WERI-Rb-1 (cell line): Measurements from ENCODE around the gene MRGPRD.

ENCODE experiments used
- DNase-seq: peaks from one replicate; pipeline ENCODE4 v3.0.0-alpha.2; 2020
- H3K27ac ChIP-seq: fragments of 250-450 bp; sonication (Bioruptor Pico); 2 replicates; pipeline ENCODE4 v1.5.1; 2020; ENCODE audit warnings: mild to moderate bottlenecking, moderate library complexity
- H3K27me3 ChIP-seq: fragments of 250-450 bp; sonication (Bioruptor Pico); 2 replicates; pipeline ENCODE4 v1.5.1; 2021; ENCODE audit warnings: mild to moderate bottlenecking, low read depth, moderate library complexity; ENCODE audit not compliant: insufficient read depth, severe bottlenecking
- H3K36me3 ChIP-seq: fragments of 250-450 bp; sonication (Bioruptor Pico); 2 replicates; pipeline ENCODE4 v1.5.1; 2020; ENCODE audit warnings: mild to moderate bottlenecking, moderate library complexity
- H3K4me3 ChIP-seq: 2 replicates; pipeline ENCODE4 v1.5.1; 2011; ENCODE audit warnings: low read depth, mild to moderate bottlenecking, control low read depth, low read length
- H3K9me3 ChIP-seq: fragments of 250-450 bp; sonication (Bioruptor Pico); 2 replicates; pipeline ENCODE4 v1.5.1; 2021; ENCODE audit warnings: mild to moderate bottlenecking, moderate library complexity; ENCODE audit not compliant: severe bottlenecking
- TF ChIP-seq, protein P1 (sequence below): IDR thresholded peaks from 2 replicates; pipeline ENCODE4 v1.5.1; 2011; ENCODE audit warnings: low read depth, mild to moderate bottlenecking, control low read depth, inconsistent platforms, low read length

MRGPRD gene

DNA sequence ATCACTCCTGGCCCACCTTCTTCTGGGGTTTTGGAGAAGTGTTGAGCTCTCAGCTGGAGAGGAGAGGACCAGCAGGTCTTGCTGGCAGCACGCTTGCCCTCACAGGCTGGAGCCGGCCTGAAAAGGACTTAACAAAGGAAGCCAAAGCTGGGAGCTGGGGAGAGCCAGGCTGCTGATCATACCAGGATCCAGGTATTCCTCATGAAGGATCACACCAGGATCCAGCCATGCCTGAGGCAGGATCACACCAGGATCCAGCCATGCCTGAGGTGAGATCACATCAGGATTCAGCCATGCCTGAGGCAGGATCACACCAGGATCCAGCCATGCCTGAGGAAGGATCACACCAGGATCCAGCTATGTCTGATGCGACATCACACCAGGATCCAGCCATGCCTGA is 17.0 kb downstream of the MRGPRD start:
- TF ChIP-seq, protein P1, sequence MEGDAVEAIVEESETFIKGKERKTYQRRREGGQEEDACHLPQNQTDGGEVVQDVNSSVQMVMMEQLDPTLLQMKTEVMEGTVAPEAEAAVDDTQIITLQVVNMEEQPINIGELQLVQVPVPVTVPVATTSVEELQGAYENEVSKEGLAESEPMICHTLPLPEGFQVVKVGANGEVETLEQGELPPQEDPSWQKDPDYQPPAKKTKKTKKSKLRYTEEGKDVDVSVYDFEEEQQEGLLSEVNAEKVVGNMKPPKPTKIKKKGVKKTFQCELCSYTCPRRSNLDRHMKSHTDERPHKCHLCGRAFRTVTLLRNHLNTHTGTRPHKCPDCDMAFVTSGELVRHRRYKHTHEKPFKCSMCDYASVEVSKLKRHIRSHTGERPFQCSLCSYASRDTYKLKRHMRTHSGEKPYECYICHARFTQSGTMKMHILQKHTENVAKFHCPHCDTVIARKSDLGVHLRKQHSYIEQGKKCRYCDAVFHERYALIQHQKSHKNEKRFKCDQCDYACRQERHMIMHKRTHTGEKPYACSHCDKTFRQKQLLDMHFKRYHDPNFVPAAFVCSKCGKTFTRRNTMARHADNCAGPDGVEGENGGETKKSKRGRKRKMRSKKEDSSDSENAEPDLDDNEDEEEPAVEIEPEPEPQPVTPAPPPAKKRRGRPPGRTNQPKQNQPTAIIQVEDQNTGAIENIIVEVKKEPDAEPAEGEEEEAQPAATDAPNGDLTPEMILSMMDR = no peak
- no peak for DNase-seq
- Histone ChIP-seq H3K36me3 (no peaks in the 10 kb centered on the region), H3K27ac (no peak overlapping the region), H3K9me3 (no peaks in the 10 kb centered on the region), H3K27me3 (no peaks in the 10 kb centered on the region), H3K4me3 (no peak overlapping the region)

DNA sequence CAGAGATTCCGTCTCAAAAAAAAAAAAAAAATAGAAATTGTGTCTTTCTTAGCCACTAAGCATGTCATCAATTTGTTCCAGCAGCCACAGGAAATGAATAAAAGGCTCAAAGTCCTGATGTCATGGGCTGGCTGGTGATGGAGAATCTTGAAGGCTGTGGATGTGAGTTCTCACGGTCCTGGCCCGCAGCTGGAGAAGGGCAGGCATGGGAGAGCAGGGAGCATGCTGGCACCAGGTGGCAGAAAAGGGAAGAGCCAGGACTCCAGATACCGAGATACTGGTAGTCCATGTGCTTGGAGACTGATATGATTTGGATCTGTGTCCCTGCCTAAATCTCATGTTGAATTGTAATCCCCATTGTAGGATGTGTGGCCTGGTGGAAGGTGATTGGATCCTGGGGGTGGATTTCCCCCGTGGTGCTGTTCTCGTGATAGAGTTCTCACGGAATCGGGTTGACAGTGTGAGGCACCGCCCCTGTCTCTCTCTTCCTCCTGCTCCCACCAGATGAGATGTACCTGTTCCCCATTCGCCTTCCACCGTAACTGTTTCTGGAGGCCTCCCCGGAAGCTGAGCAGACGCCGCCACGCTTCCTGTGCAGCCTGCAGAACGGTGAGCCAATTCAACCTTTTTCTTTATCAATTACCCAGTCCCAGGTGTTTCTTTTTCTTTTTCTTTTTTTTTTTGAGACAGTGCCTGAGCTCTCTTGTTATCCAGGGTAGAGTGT is 18.1 kb downstream of the MRGPRD start:
- Histone ChIP-seq H3K27me3 (no peaks in the 10 kb centered on the region), H3K36me3 (no peaks in the 10 kb centered on the region), H3K4me3 (no peak overlapping the region), H3K27ac (no peak overlapping the region), H3K9me3 (no peaks in the 10 kb centered on the region)
- DNase-seq = no peak
- TF ChIP-seq, protein P1 = no peak

DNA sequence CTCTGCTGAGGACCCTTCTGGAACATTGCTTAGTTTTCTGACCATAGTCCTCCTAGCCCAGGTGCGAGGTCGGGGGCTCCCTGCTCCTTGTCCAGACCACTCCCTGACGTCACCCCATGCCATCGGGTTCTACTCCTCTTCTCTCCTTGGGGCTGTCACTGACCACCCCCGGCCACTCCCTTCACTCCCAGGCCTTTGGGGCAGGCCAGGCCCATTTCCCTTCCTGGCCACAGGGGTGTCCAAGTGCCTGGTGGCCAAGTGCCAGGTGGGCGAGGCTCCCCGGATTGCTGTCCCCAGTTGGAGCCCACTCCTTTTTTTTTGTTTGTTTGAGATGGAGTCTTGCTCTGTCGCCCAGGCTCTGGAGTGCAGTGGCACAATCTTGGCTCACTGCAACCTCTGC is 19.5 kb downstream of the MRGPRD start:
- H3K4me3 ChIP-seq = no peak overlapping the region
- DNase-seq = no peak
- no peaks in the 10 kb centered on the region for H3K9me3 ChIP-seq
- no peaks in the 10 kb centered on the region for H3K36me3 ChIP-seq
- H3K27me3 ChIP-seq = no peaks in the 10 kb centered on the region
- TF ChIP-seq, protein P1 = no peak
- H3K27ac ChIP-seq = peak overlapping the region; percentile 53; the same call in 1 of the 2 replicates

DNA sequence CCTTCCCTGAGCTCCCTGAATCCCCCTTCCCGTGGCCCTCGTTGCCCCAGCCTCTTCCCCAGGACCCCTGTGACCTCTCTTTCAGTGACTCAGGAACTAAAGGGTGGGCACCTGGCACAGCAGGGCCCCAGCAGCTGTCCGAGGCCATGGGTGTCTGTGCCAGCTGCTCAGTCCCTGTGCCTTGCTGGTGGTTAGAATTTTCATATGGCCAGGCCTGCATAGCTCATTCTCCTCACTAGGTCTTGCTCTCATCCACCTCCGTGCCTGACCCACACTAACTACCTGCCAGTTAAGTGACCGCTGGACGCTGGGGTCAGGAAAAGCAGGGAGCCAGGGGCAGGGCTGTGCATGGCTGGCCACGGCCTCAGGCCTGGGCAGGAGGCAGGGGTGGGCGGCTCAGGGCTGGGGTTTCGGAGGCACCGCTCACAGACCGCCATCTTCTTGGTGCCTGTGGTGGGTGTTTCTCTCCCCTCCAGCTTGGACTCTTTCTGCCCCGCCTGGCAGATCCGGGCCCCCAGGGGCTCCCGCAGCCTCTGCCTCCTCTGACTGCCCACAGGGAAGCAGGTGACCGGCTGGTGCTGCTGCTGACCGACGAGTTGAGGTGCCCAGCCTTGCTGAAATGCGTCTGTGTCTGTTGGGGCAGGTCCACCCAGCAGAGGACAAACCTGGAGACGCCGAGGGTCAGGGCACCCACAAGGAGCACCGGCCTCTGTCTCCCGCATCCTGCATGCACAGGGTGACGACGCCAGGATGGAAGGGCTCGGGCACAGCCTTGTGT is 20.3 kb downstream of the MRGPRD start:
- Histone ChIP-seq H3K4me3 (no peak overlapping the region), H3K36me3 (no peaks in the 10 kb centered on the region), H3K27ac (peak overlapping the region; percentile 53), H3K27me3 (no peaks in the 10 kb centered on the region), H3K9me3 (no peaks in the 10 kb centered on the region)
- TF ChIP-seq, protein P1 = no peak
- DNase-seq = no peak

DNA sequence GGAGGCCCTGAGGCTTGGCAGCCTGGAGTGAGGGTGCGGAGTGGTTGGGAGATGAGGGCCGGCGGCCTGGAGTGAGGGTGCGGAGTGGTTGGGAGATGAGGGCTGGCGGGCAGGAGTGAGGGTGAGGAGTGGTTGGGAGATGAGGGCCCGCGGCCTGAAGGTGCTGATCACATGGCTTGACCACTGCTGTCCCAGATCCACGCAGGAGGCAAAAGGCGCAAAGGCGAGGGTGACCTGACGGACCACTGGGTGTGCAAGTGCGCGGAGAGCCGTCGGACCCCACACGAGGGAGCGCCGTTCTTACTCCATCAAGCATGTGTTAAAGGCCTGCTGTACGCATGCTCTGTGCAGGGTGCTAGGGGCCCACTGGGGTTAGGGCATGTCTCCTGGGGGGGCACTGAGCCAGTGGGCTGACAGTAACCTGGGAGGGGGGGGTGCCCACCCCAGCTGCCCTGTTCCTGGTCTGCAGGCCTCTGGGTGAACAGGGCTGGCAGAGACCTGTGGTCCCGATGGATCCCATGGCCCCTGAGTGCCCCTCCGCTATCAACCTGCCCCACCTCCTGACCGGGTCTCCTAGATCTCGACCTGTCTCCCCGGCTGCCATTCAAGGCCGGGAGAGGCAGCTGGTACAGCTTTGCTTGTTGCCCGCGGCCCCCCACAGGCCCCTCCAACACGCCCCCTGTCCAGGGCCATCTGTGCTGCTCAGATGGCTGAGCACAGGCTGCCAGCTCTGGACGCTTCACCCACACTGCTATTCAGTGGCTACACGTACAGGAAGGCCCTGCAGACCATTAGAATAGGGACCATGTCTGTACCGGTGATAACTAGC is 21.1 kb downstream of the MRGPRD start:
- Histone ChIP-seq H3K9me3 (no peaks in the 10 kb centered on the region), H3K27ac (peak overlapping the region; percentile 53), H3K4me3 (no peak overlapping the region), H3K36me3 (no peaks in the 10 kb centered on the region), H3K27me3 (no peaks in the 10 kb centered on the region)
- TF ChIP-seq, protein P1 = no peak
- DNase-seq = peak; percentile 63
